ENCODE data around the gene LIPK.
"Not testable (repeated sequence)": the region's sequence is repeated elsewhere in the genome, so short reads cannot be mapped to it uniquely, and the experiment has no call there.

The LIPK gene

GRCh38 chr10:88687853-88688467, 18.1 kb upstream of the LIPK start:
- Mint-ChIP-seq H3K27me3 (ENCODE audit: low read depth) (peaks cover 25% of the 10 kb centered on the region), H3K4me3 (no peak overlapping the region), H3K9me3 (no peaks in the 10 kb centered on the region), H3K4me1 (ENCODE audit: low read depth) (no peaks in the 10 kb centered on the region), H3K27ac (no peak overlapping the region), H3K36me3 (ENCODE audit: low read depth) (no peaks in the 10 kb centered on the region)
- no peak for DNase-seq (ENCODE audit: low spot score)

- no peak overlapping the region for H3K27ac Mint-ChIP-seq
- H3K27me3 Mint-ChIP-seq (ENCODE audit: low read depth), result peaks cover 32% of the 10 kb centered on the region
- no peak for DNase-seq (ENCODE audit: low spot score)
These were observed 16.7 kb upstream of the LIPK start for GRCh38 chr10:88689366-88689765.

GRCh38 chr10:88693392-88694020, 12.5 kb upstream of the LIPK start:
- Mint-ChIP-seq H3K27ac (no peak overlapping the region), H3K9me3 (no peaks in the 10 kb centered on the region), H3K36me3 (ENCODE audit: low read depth) (no peaks in the 10 kb centered on the region), H3K4me3 (no peak overlapping the region), H3K27me3 (ENCODE audit: low read depth) (peaks cover 36% of the 10 kb centered on the region), H3K4me1 (ENCODE audit: low read depth) (no peaks in the 10 kb centered on the region)
- DNase-seq (ENCODE audit: low spot score), result no peak

More at GRCh38 chr10:88689366-88689765, 16.7 kb upstream of the LIPK start:
- no peaks in the 10 kb centered on the region for H3K4me1 Mint-ChIP-seq (ENCODE audit: low read depth)
- H3K36me3 Mint-ChIP-seq (ENCODE audit: low read depth), result no peaks in the 10 kb centered on the region
- no peak overlapping the region for H3K4me3 Mint-ChIP-seq
- H3K9me3 Mint-ChIP-seq, result no peaks in the 10 kb centered on the region

GRCh38 chr10:88702848-88703597, 3.0 kb upstream of the LIPK start:
- peaks cover 32% of the 10 kb centered on the region for H3K27me3 Mint-ChIP-seq (ENCODE audit: low read depth)
- H3K36me3 Mint-ChIP-seq (ENCODE audit: low read depth), result no peaks in the 10 kb centered on the region
- no peaks in the 10 kb centered on the region for H3K4me1 Mint-ChIP-seq (ENCODE audit: low read depth)
- H3K9me3 Mint-ChIP-seq, result no peaks in the 10 kb centered on the region
- DNase-seq (ENCODE audit: low spot score), result no peak
- H3K4me3 Mint-ChIP-seq, result no peak overlapping the region
- H3K27ac Mint-ChIP-seq, result no peak overlapping the region

- H3K4me3 Mint-ChIP-seq, result no peak overlapping the region
These were observed 1.5 kb downstream of the LIPK start for GRCh38 chr10:88707429-88708155.

GRCh38 chr10:88709361-88709760, 3.3 kb downstream of the LIPK start:
- not testable (repeated sequence) for DNase-seq (ENCODE audit: low spot score)

More at GRCh38 chr10:88707429-88708155, 1.5 kb downstream of the LIPK start:
- Mint-ChIP-seq H3K27ac (no peak overlapping the region), H3K27me3 (ENCODE audit: low read depth) (peaks cover 26% of the 10 kb centered on the region), H3K36me3 (ENCODE audit: low read depth) (no peaks in the 10 kb centered on the region), H3K4me1 (ENCODE audit: low read depth) (no peaks in the 10 kb centered on the region), H3K9me3 (no peaks in the 10 kb centered on the region)
- peak; percentile 25 for DNase-seq (ENCODE audit: low spot score)

GRCh38 chr10:88715517-88715916, 9.5 kb downstream of the LIPK start:
- Mint-ChIP-seq H3K27ac (no peak overlapping the region), H3K9me3 (no peaks in the 10 kb centered on the region)

More at GRCh38 chr10:88709361-88709760, 3.3 kb downstream of the LIPK start:
- not testable (repeated sequence) for H3K4me1 Mint-ChIP-seq (ENCODE audit: low read depth); H3K36me3 Mint-ChIP-seq (ENCODE audit: low read depth); H3K27ac Mint-ChIP-seq; H3K9me3 Mint-ChIP-seq; H3K4me3 Mint-ChIP-seq
- peaks cover 26% of the 10 kb centered on the region for H3K27me3 Mint-ChIP-seq (ENCODE audit: low read depth)

GRCh38 chr10:88721392-88721791, 15.3 kb downstream of the LIPK start:
- Mint-ChIP-seq H3K4me1 (ENCODE audit: low read depth) (peaks cover 6% of the 10 kb centered on the region), H3K27ac (no peak overlapping the region), H3K27me3 (ENCODE audit: low read depth) (peaks cover 35% of the 10 kb centered on the region)

More at GRCh38 chr10:88715517-88715916, 9.5 kb downstream of the LIPK start:
- Mint-ChIP-seq H3K36me3 (ENCODE audit: low read depth) (no peaks in the 10 kb centered on the region), H3K27me3 (ENCODE audit: low read depth) (peaks cover 27% of the 10 kb centered on the region), H3K4me3 (no peak overlapping the region), H3K4me1 (ENCODE audit: low read depth) (peaks cover 2% of the 10 kb centered on the region)
- no peak for DNase-seq (ENCODE audit: low spot score)

GRCh38 chr10:88725798-88726197, 19.7 kb downstream of the LIPK start:
- no peak for DNase-seq (ENCODE audit: low spot score)
- no peaks in the 10 kb centered on the region for H3K9me3 Mint-ChIP-seq
- no peak overlapping the region for H3K27ac Mint-ChIP-seq
- H3K4me3 Mint-ChIP-seq, result no peak overlapping the region
- H3K4me1 Mint-ChIP-seq (ENCODE audit: low read depth), result peaks cover 6% of the 10 kb centered on the region
- H3K36me3 Mint-ChIP-seq (ENCODE audit: low read depth), result no peaks in the 10 kb centered on the region
- H3K27me3 Mint-ChIP-seq (ENCODE audit: low read depth), result peaks cover 18% of the 10 kb centered on the region

More at GRCh38 chr10:88721392-88721791, 15.3 kb downstream of the LIPK start:
- H3K36me3 Mint-ChIP-seq (ENCODE audit: low read depth), result no peaks in the 10 kb centered on the region
- H3K9me3 Mint-ChIP-seq, result no peaks in the 10 kb centered on the region
- no peak overlapping the region for H3K4me3 Mint-ChIP-seq
- no peak for DNase-seq (ENCODE audit: low spot score)

- no peaks in the 10 kb centered on the region for H3K36me3 Mint-ChIP-seq (ENCODE audit: low read depth)
These were observed 22.2 kb downstream of the LIPK start for GRCh38 chr10:88728107-88728763.

GRCh38 chr10:88730864-88731263, 24.8 kb downstream of the LIPK start:
- no peak for DNase-seq (ENCODE audit: low spot score)
- H3K36me3 Mint-ChIP-seq (ENCODE audit: low read depth), result no peaks in the 10 kb centered on the region
- H3K27ac Mint-ChIP-seq, result no peak overlapping the region
- H3K9me3 Mint-ChIP-seq, result no peaks in the 10 kb centered on the region
- no peak overlapping the region for H3K4me3 Mint-ChIP-seq
- peaks cover 3% of the 10 kb centered on the region for H3K4me1 Mint-ChIP-seq (ENCODE audit: low read depth)
- peaks cover 10% of the 10 kb centered on the region for H3K27me3 Mint-ChIP-seq (ENCODE audit: low read depth)

More at GRCh38 chr10:88728107-88728763, 22.2 kb downstream of the LIPK start:
- no peaks in the 10 kb centered on the region for H3K9me3 Mint-ChIP-seq
- H3K4me3 Mint-ChIP-seq, result no peak overlapping the region
- DNase-seq (ENCODE audit: low spot score), result peak; percentile 50
- H3K27me3 Mint-ChIP-seq (ENCODE audit: low read depth), result peaks cover 14% of the 10 kb centered on the region
- H3K4me1 Mint-ChIP-seq (ENCODE audit: low read depth), result peaks cover 6% of the 10 kb centered on the region
- H3K27ac Mint-ChIP-seq, result no peak overlapping the region

- Mint-ChIP-seq H3K4me1 (ENCODE audit: low read depth) (no peaks in the 10 kb centered on the region), H3K27me3 (ENCODE audit: low read depth) (peaks cover 10% of the 10 kb centered on the region), H3K36me3 (ENCODE audit: low read depth) (no peaks in the 10 kb centered on the region), H3K27ac (no peak overlapping the region), H3K4me3 (no peak overlapping the region), H3K9me3 (no peaks in the 10 kb centered on the region)
- DNase-seq (ENCODE audit: low spot score), result no peak
These were observed 25.2 kb downstream of the LIPK start for GRCh38 chr10:88731296-88731695.

GRCh38 chr10:88733215-88733614, 27.2 kb downstream of the LIPK start:
- DNase-seq (ENCODE audit: low spot score), result no peak
- no peaks in the 10 kb centered on the region for H3K9me3 Mint-ChIP-seq
- no peaks in the 10 kb centered on the region for H3K36me3 Mint-ChIP-seq (ENCODE audit: low read depth)
- H3K27ac Mint-ChIP-seq, result no peak overlapping the region
- no peak overlapping the region for H3K4me3 Mint-ChIP-seq
- H3K27me3 Mint-ChIP-seq (ENCODE audit: low read depth), result peaks cover 18% of the 10 kb centered on the region
- H3K4me1 Mint-ChIP-seq (ENCODE audit: low read depth), result no peaks in the 10 kb centered on the region
